Erythroblast (primary cell): ENCODE data around the gene SAP30BP.

Experiments
- GATA1 ChIP-seq: IDR thresholded peaks from 2 replicates; pipeline ENCODE4 v1.6.1; 2011; ENCODE audit warnings: low read depth, mild to moderate bottlenecking, control low read depth, low read length, moderate library complexity
- POLR2A ChIP-seq: IDR thresholded peaks from 2 replicates; pipeline ENCODE4 v1.6.1; 2011; ENCODE audit warnings: mild to moderate bottlenecking, low read length

GRCh38 chr17:75706042-75706728 lies 39.0 kb downstream of the SAP30BP start:
- no peak for TF ChIP-seq POLR2A
- TF ChIP-seq GATA1: no peak
